ENCODE data around the gene ESAM.

- TF ChIP-seq CTCF (IDR thresholded peaks at IDR 0.05) = no peak
- TF ChIP-seq EP300 (IDR thresholded peaks at IDR 0.05) = no peak
- TF ChIP-seq POLR2A (IDR thresholded peaks at IDR 0.05) = no peak
These were observed 34.0 kb downstream of the ESAM start for GRCh38 chr11:124728134-124728533.

Measured in tibial nerve (tissue), 4 donors.